GM18505 (cell line): ENCODE data around the gene ARL4A.

ENCODE experiments used
- ATAC-seq: cut with Tn5 transposase; IDR thresholded peaks from one replicate; pipeline ENCODE4 v1.9.1; 2021; ENCODE audit not compliant: unreplicated experiment
- POLR2A ChIP-seq: IDR thresholded peaks from 4 replicates; pipeline ENCODE4 v1.6.1; 2011; ENCODE audit warnings: borderline replicate concordance; ENCODE audit not compliant: insufficient read depth, insufficient read length; ENCODE audit errors: extremely low read depth

The ARL4A gene

DNA sequence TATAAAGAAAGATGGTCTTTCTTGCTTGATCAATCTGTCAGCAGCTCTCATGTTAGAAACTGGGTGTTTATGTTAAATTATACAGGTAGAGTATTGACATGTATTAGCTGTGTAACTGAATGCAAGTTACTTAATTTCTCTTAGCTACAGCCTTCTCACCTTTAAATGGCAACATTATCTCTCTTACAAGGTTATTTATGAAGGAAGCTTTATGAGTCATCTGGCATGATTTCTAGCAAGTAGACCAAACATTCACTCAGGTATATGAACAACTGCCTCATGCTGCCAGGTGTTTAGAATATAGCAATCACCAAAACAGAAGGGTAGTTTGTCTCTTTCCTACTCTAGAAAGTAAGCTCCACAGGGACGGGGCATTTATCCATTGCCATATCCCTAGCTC is 8.5 kb downstream of the ARL4A start:
- TF ChIP-seq POLR2A, result no peak
- ATAC-seq, result no peak

DNA sequence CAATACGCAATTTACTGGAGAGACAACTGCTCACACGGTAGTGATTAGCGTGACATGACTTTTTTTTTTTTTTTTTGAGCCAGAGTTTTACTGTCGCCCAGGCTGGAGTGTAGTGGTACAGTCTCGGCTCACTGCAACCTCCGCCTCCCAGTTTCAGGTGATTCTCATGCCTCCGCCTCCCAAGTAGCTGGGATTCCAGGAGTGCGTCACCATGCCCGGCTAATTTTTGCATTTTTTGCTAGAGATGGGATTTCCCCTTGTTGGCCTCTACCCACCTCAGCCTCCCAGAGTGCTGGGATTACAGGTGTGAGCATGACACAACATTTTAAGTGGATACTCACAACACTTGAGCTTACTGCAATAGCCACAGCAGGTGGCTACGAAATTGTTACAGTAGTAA is 11.9 kb downstream of the ARL4A start:
- no peak for ATAC-seq
- no peak for TF ChIP-seq POLR2A

DNA sequence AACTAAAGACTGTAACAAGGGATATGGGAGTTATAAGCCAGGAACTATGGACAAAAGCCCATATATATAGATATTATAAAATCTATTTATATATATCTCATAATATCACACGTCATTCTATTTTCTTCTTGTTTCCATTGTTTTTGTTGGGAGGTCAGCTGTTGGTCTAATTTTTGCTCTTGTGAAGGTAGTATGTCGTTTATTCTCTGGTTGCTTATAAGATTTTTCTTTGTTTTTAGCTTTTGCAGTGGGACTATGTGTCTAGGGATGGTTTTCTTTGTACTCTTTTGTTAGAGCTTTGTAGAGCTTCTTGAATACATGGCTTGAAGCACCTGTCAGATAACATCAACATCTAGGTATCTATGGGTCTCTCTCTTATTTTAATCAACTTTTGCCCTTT is 14.0 kb downstream of the ARL4A start:
- no peak for ATAC-seq
- TF ChIP-seq POLR2A, result no peak

DNA sequence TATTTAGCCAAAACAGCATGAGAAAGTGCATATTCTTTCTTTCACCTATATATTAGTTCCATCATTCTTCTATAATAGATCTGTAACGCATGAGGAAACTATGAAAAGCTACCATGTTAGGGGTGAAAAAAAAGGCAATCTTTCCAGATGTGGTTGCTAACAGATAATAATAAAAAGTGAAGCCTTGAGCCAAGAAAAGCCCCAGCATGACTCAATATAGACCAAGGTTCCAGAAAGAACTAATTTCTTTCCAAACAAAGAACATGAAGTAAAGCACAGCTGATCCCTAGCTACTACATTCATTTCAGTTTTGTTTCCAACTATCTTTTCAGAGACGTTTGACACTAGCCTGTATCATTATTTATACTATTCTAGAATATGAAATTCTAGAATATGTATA is 16.4 kb downstream of the ARL4A start:
- TF ChIP-seq POLR2A, result no peak
- ATAC-seq, result no peak

DNA sequence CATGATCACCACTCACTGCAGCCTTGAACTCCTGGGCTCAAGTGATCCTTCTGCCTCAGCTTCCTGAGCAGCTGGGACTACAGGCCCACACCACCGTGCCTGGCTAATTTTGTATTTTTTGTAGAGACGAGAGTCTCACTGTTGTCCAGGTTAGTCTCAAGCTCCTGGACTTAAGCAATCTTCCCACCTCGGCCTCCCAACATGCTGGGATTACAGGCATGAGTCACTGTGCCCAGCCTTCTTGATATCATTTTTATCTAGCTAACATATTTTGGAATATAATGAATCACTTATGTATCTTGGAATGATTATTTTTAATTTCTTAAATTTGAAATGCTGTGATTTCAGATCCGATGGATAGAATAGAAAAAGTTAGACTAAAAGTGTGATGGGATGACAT is 18.4 kb downstream of the ARL4A start:
- no peak for TF ChIP-seq POLR2A
- no peak for ATAC-seq

DNA sequence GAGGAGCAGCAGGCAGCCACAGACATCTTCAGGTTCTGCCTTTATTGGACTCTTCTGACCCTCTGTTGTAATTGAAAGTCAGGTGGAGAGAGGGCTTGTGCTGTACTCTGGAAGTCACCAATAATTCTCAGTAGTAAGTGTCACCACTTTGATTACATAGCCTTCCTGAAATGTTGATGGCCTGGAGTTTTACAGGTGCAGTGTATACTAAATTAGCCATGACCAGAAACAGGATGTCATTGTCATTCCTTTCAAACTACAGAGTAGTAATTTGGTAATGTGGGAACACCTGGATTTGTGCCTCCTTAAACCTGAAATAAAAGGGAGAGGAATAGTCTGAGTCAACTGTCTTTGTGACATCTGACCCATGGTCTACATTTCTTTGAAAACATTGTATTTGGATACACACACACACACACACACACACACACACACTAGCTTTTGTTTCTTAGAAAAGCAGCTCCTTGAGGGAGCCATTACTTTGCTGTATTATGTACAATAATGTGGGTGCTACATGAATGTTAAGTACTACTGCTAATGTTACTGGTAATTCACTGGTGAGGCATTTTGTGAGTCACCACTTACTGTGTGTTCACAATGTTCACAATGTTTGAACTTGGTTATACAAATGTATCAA is 19.6 kb downstream of the ARL4A start:
- TF ChIP-seq POLR2A, result no peak
- no peak for ATAC-seq

DNA sequence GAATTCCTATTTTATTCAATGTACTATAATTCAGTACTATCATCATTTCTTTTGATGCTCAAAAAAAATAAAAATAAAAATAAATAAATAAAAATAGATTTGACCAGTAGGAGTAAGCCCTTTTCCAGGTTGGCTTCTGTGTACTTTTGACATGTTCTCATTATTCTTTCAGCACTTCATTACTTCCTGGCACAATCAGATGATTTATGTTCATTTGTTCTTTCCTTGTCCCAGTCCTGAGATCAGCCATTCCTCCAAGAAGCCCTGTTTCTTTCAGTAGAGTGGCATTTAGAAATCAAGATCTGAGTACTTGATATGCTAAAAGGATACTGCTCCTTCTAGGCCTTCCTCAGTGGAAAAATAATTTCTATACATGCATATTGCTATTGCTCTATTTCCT is 20.9 kb downstream of the ARL4A start:
- ATAC-seq, result no peak
- no peak for TF ChIP-seq POLR2A

DNA sequence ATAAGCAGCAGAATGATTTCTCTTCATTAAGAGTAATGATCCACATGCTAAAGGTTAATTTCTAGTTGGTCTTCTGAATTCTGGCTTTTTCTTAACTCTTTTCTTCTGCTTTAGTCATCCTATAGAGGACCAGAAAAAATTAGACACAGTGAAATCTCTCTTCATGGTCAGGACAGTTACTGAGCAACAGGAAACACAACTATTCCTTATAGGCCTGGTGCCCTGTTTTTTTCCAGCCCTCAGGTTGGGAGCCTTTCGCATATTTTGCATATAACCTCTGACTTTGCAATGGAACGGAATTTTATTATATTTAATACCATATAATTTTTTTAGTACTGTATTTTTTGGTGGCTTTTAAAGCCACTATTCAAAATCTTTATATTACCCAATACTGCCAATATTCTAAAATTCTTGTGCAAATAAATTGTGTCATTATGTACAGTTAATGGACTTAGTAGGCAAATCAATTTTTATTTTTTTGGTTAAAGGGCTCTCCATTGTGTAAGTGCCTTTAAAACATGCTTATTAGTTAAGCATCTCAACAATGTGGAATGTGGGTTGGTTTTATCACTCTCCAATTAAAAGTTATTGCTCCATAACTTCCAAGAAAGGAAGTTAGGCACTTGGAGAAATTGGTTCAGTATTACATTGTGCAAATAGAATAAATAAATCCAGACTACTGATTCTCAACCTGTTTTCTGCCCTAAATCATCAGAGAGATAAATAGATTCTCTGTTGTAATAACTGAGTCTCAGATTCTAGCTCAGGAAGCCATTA is 22.5 kb downstream of the ARL4A start:
- TF ChIP-seq POLR2A, result no peak
- ATAC-seq, result no peak

DNA sequence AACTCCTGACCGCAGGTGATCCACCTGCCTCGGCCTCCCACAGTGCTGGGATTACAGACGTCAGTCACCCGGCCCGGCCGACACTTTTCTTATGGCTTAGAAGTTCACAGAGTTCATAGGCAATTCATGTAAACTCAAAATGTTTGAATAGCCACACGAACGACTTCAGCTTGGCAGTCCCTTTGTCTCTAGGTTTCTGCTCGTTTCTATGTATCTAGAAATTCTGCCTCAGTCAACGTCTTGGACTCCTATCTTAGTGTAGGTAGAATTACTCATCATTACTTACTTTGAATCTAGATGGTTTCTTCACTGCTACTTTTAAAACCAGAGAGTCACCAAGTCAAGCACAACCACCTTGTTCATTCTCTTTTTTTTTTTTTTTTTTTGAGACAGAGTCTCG is 23.7 kb downstream of the ARL4A start:
- ATAC-seq, result no peak
- TF ChIP-seq POLR2A, result no peak

DNA sequence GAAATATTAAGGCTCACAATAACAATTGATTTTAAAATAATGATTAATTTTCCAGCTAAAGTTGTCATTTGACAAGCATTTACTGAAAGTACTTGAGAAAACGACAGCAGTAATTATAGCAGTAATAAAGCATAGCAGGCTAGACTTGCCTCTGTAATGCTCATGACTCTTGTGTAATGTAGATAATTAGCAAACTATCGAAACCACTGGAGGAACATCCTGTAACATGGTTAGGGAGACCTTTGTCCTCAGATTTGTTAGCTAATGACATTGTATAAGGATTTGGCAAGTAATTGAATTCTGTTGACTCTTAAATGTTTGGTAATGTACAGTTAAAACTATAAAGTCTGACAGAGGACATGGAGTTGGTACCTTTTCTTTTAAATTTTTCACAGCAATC is 24.8 kb downstream of the ARL4A start:
- TF ChIP-seq POLR2A, result no peak
- ATAC-seq, result no peak

DNA sequence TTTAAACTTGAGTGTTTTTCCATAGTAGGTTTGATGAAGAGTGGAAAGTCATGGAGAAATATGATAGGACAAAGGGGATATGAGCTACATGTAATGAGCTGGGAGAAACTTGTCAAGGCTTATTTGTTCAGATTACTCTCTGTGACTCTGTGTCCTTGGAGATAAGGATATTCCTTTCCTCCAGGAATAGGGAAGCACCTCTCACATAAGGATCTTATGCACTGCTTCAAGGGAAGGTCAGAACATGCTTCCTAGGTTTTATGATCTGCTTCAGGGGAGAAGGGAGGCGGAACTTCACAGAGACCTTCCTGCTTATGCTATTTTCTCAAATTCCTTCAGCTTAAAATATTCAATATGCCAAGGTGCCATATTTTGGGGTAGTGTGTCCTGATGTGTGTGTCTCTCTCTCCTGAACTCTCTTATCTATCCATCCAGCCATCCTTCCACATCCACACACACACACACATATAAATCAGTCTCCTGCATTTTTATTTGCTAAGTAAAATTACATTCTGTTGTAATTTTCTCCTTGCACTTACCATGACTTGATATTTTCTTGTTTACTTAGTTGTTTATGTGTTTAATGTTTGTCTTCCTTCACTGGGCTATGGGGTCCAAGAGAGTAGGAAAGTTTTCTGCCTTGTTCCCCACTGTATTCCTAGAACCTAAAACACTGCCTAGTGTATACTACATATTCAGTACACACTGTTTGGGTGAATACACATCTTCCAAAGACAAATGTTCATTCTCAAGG is 26.4 kb downstream of the ARL4A start:
- no peak for ATAC-seq
- no peak for TF ChIP-seq POLR2A

DNA sequence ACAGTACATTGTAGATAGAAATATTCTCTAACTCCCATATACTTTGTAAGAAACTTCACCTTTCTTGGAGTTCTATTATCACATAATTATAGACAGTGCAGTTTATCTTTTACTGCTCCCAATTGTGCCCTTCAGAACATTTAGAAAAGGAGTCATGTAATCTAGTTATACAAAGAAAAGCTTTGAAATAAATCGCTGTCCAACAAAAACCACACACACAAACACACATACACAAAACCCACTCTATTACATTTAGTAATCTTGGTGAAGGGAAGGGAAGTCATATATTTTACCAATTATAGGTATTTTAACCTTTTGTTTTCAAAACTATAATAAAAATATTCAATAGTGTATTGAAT is 26.9 kb downstream of the ARL4A start:
- no peak for ATAC-seq
- TF ChIP-seq POLR2A, result no peak

DNA sequence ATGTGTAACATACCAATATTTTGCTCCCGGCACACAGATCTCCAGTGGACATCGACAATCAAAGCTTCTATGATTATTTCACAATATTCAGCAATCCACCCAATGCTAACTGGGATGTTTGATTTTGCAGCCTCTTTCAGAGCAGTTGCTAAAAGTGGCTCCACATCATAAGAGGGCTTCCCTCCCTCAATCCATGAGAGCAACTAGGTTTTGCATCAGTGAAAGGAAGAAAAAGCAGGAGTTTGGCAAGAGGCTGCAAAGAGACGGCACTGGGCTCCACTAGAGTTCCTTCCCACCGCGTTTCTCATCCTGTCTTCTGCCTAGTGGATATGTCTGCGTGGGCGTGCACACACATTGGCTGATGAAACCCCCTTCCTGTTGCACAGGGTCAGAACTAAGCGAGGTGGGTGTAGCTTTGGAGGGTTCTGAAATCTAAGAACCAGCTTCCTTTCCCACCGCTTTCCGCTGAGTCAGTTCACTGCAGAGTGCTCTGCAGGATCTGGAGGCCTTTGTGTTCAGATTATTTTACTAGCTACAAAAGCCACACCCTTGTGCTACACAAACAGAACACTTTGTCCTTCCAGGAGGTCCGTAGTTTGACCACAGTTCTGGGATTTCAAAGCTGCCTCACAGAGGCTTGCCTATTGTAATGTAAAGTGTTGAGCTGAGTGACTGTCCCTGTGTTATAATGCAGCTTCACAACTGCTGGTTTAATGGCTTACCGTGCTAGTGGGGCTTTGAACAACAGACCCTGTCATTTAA is 28.1 kb downstream of the ARL4A start:
- no peak for TF ChIP-seq POLR2A
- ATAC-seq, result no peak
